Measurements from ENCODE around the gene IDI2. TPM values are rescaled to one million over a fixed set of nuclear protein-coding genes. Genes with fewer than 3 reads are reported as not detected.

The IDI2 gene
- total and polyA plus RNA-seq, 2 of the 13 experiments (the other 11 are each of a cell fraction or from before 2014, with no cell fraction given): not detected

DNA sequence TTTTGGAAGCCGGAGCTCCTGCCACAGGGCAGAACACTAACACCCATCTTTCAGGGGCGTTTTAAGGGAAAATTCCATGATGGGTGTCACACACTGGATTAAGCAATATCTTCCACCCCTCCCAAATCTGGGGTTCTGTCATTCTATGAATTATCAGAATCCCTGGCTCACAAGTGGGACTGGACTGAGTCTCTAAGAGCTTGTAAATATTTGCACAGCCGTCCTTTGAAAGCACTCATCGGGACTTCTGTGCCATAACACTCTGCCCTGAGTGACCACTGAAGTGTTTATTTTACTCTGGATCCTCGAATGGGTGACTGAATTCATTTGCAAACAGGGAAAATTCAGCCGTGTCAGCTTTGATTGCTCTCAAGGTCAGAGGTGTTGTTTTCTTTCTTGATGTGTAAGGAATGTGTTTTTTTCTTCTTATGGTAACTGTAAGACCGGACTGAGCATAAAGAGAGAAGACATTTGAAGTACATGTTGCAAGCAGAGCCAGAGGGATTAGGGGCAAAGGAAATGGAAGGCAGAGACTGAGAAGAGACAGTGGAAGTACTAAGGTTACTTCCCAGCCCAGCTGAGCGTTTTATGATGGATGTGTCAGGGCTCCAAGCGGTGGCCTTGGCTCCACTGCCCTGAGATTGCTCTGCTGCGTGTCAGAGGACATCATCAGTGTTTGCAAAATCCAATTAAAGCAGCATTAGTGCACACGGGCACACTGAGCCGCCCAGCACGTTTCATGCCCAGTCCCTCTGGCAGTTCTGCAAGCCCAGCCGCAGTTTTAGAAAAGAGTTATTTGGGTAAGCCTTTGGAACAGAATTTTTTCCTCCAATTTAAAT, 55.1 kb downstream of the IDI2 start (continued):
- TF ChIP-seq ZFX (CRISPR knock-in tag; IDR thresholded peaks at IDR 0.05; ENCODE audit: low read depth): no peak
- TF ChIP-seq, protein P1, sequence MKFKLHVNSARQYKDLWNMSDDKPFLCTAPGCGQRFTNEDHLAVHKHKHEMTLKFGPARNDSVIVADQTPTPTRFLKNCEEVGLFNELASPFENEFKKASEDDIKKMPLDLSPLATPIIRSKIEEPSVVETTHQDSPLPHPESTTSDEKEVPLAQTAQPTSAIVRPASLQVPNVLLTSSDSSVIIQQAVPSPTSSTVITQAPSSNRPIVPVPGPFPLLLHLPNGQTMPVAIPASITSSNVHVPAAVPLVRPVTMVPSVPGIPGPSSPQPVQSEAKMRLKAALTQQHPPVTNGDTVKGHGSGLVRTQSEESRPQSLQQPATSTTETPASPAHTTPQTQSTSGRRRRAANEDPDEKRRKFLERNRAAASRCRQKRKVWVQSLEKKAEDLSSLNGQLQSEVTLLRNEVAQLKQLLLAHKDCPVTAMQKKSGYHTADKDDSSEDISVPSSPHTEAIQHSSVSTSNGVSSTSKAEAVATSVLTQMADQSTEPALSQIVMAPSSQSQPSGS (CRISPR knock-in tag; IDR thresholded peaks at IDR 0.05): no peak
- TF ChIP-seq, protein P2, sequence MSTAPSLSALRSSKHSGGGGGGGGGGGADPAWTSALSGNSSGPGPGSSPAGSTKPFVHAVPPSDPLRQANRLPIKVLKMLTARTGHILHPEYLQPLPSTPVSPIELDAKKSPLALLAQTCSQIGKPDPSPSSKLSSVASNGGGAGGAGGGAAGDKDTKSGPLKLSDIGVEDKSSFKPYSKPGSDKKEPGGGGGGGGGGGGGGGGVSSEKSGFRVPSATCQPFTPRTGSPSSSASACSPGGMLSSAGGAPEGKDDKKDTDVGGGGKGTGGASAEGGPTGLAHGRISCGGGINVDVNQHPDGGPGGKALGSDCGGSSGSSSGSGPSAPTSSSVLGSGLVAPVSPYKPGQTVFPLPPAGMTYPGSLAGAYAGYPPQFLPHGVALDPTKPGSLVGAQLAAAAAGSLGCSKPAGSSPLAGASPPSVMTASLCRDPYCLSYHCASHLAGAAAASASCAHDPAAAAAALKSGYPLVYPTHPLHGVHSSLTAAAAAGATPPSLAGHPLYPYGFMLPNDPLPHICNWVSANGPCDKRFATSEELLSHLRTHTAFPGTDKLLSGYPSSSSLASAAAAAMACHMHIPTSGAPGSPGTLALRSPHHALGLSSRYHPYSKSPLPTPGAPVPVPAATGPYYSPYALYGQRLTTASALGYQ (CRISPR knock-in tag; IDR thresholded peaks at IDR 0.05): peak; percentile 82
- TF ChIP-seq MED1 (CRISPR knock-in tag; IDR thresholded peaks at IDR 0.05): peak; percentile 59
- TF ChIP-seq ZC3H4 (CRISPR knock-in tag; IDR thresholded peaks at IDR 0.05; ENCODE audit: borderline replicate concordance): no peak
- TF ChIP-seq EP300 (IDR thresholded peaks at IDR 0.05; ENCODE audit: low read depth in 2 of 2, low read length in 2 of 2): peak in 1 of 2 experiments; percentile 74; a peak in 2 of 4 replicates
- TF ChIP-seq EP300 (CRISPR knock-in tag; IDR thresholded peaks at IDR 0.05; ENCODE audit: borderline replicate concordance): no peak; the same call in 1 of the 2 replicates
- TF ChIP-seq, protein P3, sequence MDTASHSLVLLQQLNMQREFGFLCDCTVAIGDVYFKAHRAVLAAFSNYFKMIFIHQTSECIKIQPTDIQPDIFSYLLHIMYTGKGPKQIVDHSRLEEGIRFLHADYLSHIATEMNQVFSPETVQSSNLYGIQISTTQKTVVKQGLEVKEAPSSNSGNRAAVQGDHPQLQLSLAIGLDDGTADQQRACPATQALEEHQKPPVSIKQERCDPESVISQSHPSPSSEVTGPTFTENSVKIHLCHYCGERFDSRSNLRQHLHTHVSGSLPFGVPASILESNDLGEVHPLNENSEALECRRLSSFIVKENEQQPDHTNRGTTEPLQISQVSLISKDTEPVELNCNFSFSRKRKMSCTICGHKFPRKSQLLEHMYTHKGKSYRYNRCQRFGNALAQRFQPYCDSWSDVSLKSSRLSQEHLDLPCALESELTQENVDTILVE (CRISPR knock-in tag; IDR thresholded peaks at IDR 0.05): peak; percentile 63; the same call in 1 of the 2 replicates
- TF ChIP-seq FOXA1 (IDR thresholded peaks at IDR 0.05): peak; percentile 53; the same call in 1 of the 2 replicates
- peak; percentile 72; the same call in 1 of the 2 replicates for TF ChIP-seq FOXA1 (CRISPR knock-in tag; IDR thresholded peaks at IDR 0.05)
- peak; percentile 77 for TF ChIP-seq HDAC2 (CRISPR knock-in tag; IDR thresholded peaks at IDR 0.05)
- TF ChIP-seq RARA (CRISPR knock-in tag; IDR thresholded peaks at IDR 0.05): peak; percentile 90
- peak; percentile 12 for TF ChIP-seq XRCC5 (optimal IDR thresholded peaks at IDR 0.05; ENCODE audit: low read length)
- no peak for TF ChIP-seq SNAPC2 (CRISPR knock-in tag; IDR thresholded peaks at IDR 0.05)
- peak; percentile 69 to 79 for TF ChIP-seq MAFK (conservative IDR thresholded peaks at IDR 0.05 in 1 of 2, IDR thresholded peaks at IDR 0.05 in 1 of 2; ENCODE audit: low read length in 2 of 2)
- peak; percentile 32; the same call in 1 of the 2 replicates for TF ChIP-seq MTA1 (CRISPR knock-in tag; IDR thresholded peaks at IDR 0.05; ENCODE audit: borderline replicate concordance)
- TF ChIP-seq, protein P4, sequence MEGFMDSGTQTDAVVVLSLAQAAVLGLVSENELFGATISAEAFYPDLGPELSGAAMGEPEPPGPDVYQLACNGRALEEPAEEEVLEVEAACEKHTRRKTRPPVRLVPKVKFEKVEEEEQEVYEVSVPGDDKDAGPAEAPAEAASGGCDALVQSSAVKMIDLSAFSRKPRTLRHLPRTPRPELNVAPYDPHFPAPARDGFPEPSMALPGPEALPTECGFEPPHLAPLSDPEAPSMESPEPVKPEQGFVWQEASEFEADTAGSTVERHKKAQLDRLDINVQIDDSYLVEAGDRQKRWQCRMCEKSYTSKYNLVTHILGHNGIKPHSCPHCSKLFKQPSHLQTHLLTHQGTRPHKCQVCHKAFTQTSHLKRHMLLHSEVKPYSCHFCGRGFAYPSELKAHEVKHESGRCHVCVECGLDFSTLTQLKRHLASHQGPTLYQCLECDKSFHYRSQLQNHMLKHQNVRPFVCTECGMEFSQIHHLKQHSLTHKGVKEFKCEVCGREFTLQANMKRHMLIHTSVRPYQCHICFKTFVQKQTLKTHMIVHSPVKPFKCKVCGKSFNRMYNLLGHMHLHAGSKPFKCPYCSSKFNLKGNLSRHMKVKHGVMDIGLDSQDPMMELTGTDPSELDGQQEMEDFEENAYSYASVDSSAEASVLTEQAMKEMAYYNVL (CRISPR knock-in tag; IDR thresholded peaks at IDR 0.05; ENCODE audit: borderline replicate concordance): peak; percentile 64; the same call in 1 of the 2 replicates
- peak; percentile 98 for TF ChIP-seq BCL6 (CRISPR knock-in tag; IDR thresholded peaks at IDR 0.05)
- 0 out of 2 replicates have a peak, but pooled peaks have one; percentile 17 for TF ChIP-seq YEATS2 (CRISPR knock-in tag; IDR thresholded peaks at IDR 0.05; ENCODE audit: borderline replicate concordance)
- TF ChIP-seq ZSCAN22 (CRISPR knock-in tag; IDR thresholded peaks at IDR 0.05): no peak; the same call in 1 of the 2 replicates
